DND-41 (cell line): ENCODE data around the gene SENP3.

ENCODE experiments used
- ATAC-seq: fragments of 200-7000 bp; cut with Tn5 transposase; 3 replicates; pipeline ENCODE4 v1.9.1; 2021; ENCODE audit warnings: low read depth; ENCODE audit not compliant: insufficient read depth
- DNase-seq: peaks from one replicate; pipeline ENCODE4 v3.0.0-alpha.2; 2020
- H2AFZ ChIP-seq: 2 replicates; pipeline ENCODE4 v1.6.0; 2012; ENCODE audit warnings: low read depth, low read length
- H3K27ac ChIP-seq: 2 replicates; pipeline ENCODE4 v1.5.1; 2012; ENCODE audit warnings: low read length, inconsistent platforms
- H3K27me3 ChIP-seq: fragments of 200-600 bp; sonication (generic); 2 replicates; pipeline ENCODE4 v1.6.0; 2012; ENCODE audit warnings: low read length, mild to moderate bottlenecking, inconsistent platforms; ENCODE audit not compliant: insufficient read depth, poor library complexity
- H3K36me3 ChIP-seq: 2 replicates; pipeline ENCODE4 v1.5.1; 2012; ENCODE audit warnings: low read length, inconsistent platforms; ENCODE audit not compliant: insufficient read depth
- H3K4me1 ChIP-seq: 2 replicates; pipeline ENCODE4 v1.5.1; 2012; ENCODE audit warnings: mild to moderate bottlenecking, low read length; ENCODE audit not compliant: insufficient read depth
- H3K4me2 ChIP-seq: 2 replicates; pipeline ENCODE4 v1.6.0; 2012; ENCODE audit warnings: mild to moderate bottlenecking, moderate library complexity, low read length, inconsistent platforms; ENCODE audit not compliant: insufficient read depth
- H3K4me3 ChIP-seq, 2 experiments: fragments of 200-600 bp in 1 of 2; shearing (Covaris generic) in 1 of 2; 2 replicates each; pipeline ENCODE4 v1.5.1; 2012 to 2016; ENCODE audit warnings: inconsistent platforms in 2 of 2, low read length in 2 of 2, mild to moderate bottlenecking in 2 of 2, low read depth in 1 of 2, moderate library complexity in 1 of 2
- H3K79me2 ChIP-seq: 2 replicates; pipeline ENCODE4 v1.6.0; 2012; ENCODE audit warnings: low read length, inconsistent platforms; ENCODE audit not compliant: insufficient read depth
- H3K9ac ChIP-seq: 2 replicates; pipeline ENCODE4 v1.6.0; 2012; ENCODE audit warnings: low read depth, mild to moderate bottlenecking, inconsistent platforms, low read length, moderate library complexity
- H3K9me3 ChIP-seq: 2 replicates; pipeline ENCODE4 v1.5.1; 2012; ENCODE audit warnings: low read length, moderate library complexity, mild to moderate bottlenecking, inconsistent platforms; ENCODE audit not compliant: insufficient read depth, severe bottlenecking
- H4K20me1 ChIP-seq: 2 replicates; pipeline ENCODE4 v1.6.0; 2012; ENCODE audit warnings: low read length; ENCODE audit not compliant: insufficient read depth
- CTCF ChIP-seq: IDR thresholded peaks from 2 replicates; pipeline ENCODE4 v1.5.1; 2012; ENCODE audit warnings: borderline replicate concordance, low read length, moderate library complexity, mild to moderate bottlenecking; ENCODE audit not compliant: poor library complexity, severe bottlenecking; ENCODE audit errors: extremely low read depth
- EZH2 ChIP-seq: IDR thresholded peaks from 3 replicates; pipeline ENCODE4 v1.6.1; 2012; ENCODE audit warnings: borderline replicate concordance, low read depth, mild to moderate bottlenecking, moderate library complexity, low read length, inconsistent platforms; ENCODE audit not compliant: severe bottlenecking

SENP3 gene

GRCh38 chr17:7615265-7615747, 53.6 kb downstream of the SENP3 start:
- peaks cover 43% of the 10 kb centered on the region for H3K4me1 ChIP-seq
- no peak for ATAC-seq

GRCh38 chr17:7618608-7619007, 56.9 kb downstream of the SENP3 start:
- no peak for ATAC-seq
- H3K36me3 ChIP-seq: no peaks in the 10 kb centered on the region; the same call in 1 of the 2 replicates
- H3K4me2 ChIP-seq: no peak overlapping the region
- H3K27ac ChIP-seq: no peak overlapping the region
- H3K79me2 ChIP-seq: peaks cover 8% of the 10 kb centered on the region
- no peak for DNase-seq
- H3K9me3 ChIP-seq: no peaks in the 10 kb centered on the region
- TF ChIP-seq CTCF: no peak
- TF ChIP-seq EZH2: no peak
- peaks cover 11% of the 10 kb centered on the region for H3K4me1 ChIP-seq
- H3K27me3 ChIP-seq: no peaks in the 10 kb centered on the region
- peaks cover 5% of the 10 kb centered on the region; the same call in 1 of the 2 replicates for H4K20me1 ChIP-seq
- no peak overlapping the region for H3K9ac ChIP-seq
- H3K4me3 ChIP-seq: no peak overlapping the region
- no peak overlapping the region for H2AFZ ChIP-seq

More at GRCh38 chr17:7615265-7615747, 53.6 kb downstream of the SENP3 start:
- Histone ChIP-seq H2AFZ (peak overlapping the region; percentile 94), H3K9ac (peak overlapping the region; percentile 61), H3K4me3 (peak overlapping the region; percentile 38 to 62; a peak in 3 of 4 replicates), H3K27ac (peak overlapping the region; percentile 76), H3K9me3 (no peaks in the 10 kb centered on the region), H3K4me2 (peak overlapping the region; percentile 74), H3K27me3 (no peaks in the 10 kb centered on the region), H4K20me1 (peaks cover 30% of the 10 kb centered on the region; the same call in 1 of the 2 replicates), H3K79me2 (peaks cover 41% of the 10 kb centered on the region), H3K36me3 (peaks cover 20% of the 10 kb centered on the region)
- no peak for DNase-seq
- TF ChIP-seq EZH2: no peak
- no peak for TF ChIP-seq CTCF

- TF ChIP-seq CTCF (no peak), EZH2 (no peak)
- ATAC-seq (no peak), DNase-seq (no peak)
- Histone ChIP-seq H3K9me3 (no peaks in the 10 kb centered on the region), H3K79me2 (no peaks in the 10 kb centered on the region), H3K36me3 (no peaks in the 10 kb centered on the region), H3K4me1 (0 out of 2 replicates have a peak, but pooled peaks cover under 1% of the 10 kb centered on the region), H3K4me2 (no peak overlapping the region), H3K9ac (no peak overlapping the region), H3K4me3 (no peak overlapping the region), H3K27me3 (no peaks in the 10 kb centered on the region), H3K27ac (no peak overlapping the region), H2AFZ (no peak overlapping the region), H4K20me1 (no peaks in the 10 kb centered on the region)
These were observed 59.1 kb downstream of the SENP3 start for GRCh38 chr17:7620835-7621234.
